ENCODE measurements around the gene TMEM50A. TPM values are rescaled to one million over a fixed set of nuclear protein-coding genes. Genes with fewer than 3 reads are reported as not detected.

TMEM50A gene
- total RNA-seq, 4 donors from 2014 or later, result 73.8 to 173 (median 92.7) TPM

DNA sequence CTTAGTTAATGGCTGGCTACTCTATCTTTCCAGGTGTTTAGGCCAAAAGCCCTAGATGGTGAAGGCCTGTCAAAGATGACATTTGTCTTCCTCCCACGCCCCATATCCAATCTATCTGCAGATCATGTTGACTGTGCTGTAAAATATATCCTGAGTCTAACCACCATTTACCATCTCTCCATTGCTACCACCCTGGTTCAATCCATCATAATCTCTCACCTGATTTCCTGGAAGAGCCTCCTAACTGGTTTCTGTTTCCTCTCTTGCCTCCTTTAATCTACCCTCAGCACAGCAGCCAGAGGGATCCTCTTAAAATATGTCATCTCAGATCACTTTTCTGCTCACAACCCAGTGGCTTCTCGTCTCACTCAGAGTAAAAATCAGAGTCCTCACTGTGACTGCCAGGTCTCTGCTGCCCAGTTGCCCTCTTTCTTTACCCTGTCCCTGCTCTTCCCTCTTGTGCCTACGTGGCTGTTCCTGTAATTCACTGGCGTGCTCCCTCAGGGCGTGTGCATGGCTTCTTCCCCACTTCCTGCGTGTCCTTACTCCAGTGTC is 17.8 kb downstream of the TMEM50A start:
- TF ChIP-seq CTCF (IDR thresholded peaks at IDR 0.05; ENCODE audit: low read depth), result no peak

DNA sequence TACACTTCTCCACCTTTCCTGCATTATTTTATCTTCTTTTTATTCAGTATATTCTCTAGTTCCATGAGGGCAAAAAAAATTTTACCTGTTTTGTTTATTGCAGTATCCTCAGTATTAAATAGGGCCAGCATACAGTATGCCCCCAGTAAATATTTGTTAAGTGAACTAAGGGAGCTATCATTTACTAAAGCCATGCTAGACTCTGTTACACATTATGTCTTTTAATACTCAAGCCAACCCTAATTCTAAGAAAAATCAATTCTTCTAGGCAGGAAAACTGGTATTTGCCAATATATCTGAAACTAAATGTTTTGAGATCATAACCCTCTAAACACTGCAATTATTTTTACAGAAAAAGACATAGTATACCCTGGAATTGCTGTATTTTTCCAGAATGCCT is 18.3 kb downstream of the TMEM50A start:
- TF ChIP-seq CTCF (IDR thresholded peaks at IDR 0.05; ENCODE audit: low read depth), result no peak

GRCh38 chr1:25356848-25357247 is 18.7 kb downstream of the TMEM50A start:
- TF ChIP-seq CTCF (IDR thresholded peaks at IDR 0.05; ENCODE audit: low read depth), result no peak

DNA sequence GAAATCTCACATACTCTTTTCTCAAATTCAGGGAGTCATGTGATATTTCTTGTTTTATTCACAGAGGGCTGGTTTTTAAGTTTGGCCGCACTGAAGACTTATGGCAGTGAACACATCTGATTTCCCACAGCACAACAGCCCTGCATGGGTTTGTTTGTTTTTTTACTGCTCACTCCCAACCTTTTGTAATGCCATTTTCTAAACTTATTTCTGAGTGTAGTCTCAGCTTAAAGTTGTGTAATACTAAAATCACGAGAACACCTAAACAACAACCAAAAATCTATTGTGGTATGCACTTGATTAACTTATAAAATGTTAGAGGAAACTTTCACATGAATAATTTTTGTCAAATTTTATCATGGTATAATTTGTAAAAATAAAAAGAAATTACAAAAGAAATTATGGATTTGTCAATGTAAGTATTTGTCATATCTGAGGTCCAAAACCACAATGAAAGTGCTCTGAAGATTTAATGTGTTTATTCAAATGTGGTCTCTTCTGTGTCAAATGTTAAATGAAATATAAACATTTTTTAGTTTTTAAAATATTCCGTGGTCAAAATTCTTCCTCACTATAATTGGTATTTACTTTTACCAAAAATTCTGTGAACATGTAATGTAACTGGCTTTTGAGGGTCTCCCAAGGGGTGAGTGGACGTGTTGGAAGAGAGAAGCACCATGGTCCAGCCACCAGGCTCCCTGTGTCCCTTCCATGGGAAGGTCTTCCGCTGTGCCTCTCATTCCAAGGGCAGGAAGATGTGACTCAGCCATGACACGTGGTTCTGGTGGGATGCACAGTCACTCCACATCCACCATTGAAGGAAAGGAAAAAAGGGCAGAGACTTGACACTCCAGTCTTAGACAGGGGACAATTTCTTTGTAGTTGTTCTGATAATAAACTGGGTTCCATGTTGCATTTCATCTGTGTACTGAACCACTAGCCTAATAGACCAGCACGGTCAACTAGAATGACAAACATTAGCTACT is 22.8 kb downstream of the TMEM50A start:
- TF ChIP-seq CTCF (IDR thresholded peaks at IDR 0.05; ENCODE audit: low read depth), result no peak

GRCh38 chr1:25361901-25362300 is 23.8 kb downstream of the TMEM50A start:
- TF ChIP-seq CTCF (IDR thresholded peaks at IDR 0.05; ENCODE audit: low read depth), result no peak

GRCh38 chr1:25369241-25369640 is 31.1 kb downstream of the TMEM50A start:
- no peak for TF ChIP-seq CTCF (IDR thresholded peaks at IDR 0.05; ENCODE audit: low read depth)

DNA sequence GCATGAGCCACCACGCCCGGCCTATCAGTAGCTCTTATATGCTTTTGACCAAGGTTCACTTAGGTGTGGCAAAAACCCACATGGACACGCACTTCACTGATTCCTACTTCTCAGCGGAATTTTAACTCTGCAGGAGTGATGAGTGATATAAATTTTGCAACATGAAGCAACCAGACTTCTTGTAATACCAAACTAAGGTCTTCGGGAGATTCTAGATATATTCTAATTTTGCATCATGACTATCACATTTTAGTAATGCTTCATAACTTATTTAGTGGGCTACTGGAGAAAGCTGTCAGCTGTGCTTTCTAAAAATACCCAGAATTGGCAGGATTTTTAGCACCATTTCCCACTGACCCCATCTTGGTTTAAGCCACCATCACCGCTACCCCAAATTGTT is 54.7 kb downstream of the TMEM50A start:
- no peak for TF ChIP-seq CTCF (IDR thresholded peaks at IDR 0.05; ENCODE audit: low read depth)
